GM19463 (cell line): ENCODE data around the gene SMCO4.

Experiments
- ATAC-seq: cut with Tn5 transposase; IDR thresholded peaks from one replicate; pipeline ENCODE4 v1.9.1; 2021; ENCODE audit warnings: mild to moderate bottlenecking, moderate library complexity; ENCODE audit not compliant: unreplicated experiment

SMCO4 gene

GRCh38 chr11:93510196-93510873 lies 32.9 kb downstream of the SMCO4 start:
- ATAC-seq: no peak

DNA sequence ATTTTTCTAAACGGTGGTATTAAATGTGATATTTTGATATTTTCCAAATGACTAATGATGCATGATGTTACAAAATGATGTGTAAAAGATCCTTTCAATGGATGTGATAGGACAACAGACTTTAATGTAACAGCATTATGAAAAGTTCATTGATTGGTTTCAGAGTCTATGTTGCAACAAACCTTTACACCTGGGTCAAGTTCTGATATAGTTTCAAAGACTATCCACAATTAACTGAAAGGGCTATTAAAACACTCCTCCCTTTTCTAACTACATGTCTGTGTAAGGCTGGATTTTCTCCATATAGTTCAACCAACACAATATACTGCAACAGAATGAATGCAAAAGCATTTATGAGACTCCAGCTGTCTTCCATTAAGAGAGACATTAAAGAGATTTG lies 35.7 kb downstream of the SMCO4 start:
- no peak for ATAC-seq

GRCh38 chr11:93505703-93506102 lies 37.5 kb downstream of the SMCO4 start:
- ATAC-seq: no peak

GRCh38 chr11:93504110-93505095 lies 38.8 kb downstream of the SMCO4 start:
- ATAC-seq: no peak

DNA sequence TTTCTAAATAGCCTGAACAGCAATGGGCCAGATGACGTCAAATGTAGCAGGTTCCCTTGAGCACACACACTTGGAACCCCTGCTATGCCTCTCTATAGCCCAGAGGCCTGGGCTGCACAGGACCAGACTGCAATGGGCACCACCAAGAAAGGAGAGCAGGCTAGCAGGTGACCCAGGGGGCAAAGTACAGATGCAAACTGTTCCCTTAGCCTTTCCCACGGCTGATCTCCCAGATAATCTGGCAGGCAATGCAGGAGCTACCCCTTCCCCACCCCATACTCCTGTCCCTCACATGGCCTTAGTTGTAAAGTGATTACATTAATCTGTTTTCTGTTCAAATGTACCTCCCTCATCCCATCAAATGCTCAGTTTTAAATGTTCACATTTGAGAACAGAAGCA lies 41.3 kb downstream of the SMCO4 start:
- no peak for ATAC-seq

GRCh38 chr11:93500759-93501158 lies 42.4 kb downstream of the SMCO4 start:
- ATAC-seq: no peak

DNA sequence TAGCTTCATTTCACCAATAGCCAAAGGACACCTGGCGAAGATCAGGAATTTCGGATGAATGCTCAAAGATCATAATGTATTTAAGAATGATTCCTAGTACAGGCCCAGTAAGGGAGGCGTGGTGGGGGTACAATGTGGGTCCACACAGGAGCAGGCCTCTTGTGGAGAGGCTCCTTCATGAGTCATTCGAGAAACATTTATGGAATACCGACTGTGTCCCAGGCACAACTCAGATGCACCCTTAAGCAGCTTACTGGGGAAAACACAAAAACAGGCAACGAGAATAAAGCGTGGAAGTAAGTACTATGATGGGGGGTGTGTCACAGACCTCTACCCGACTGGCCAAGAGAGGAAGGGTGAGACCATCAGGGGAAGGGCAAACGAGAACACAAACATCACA lies 44.5 kb downstream of the SMCO4 start:
- no peak for ATAC-seq

- no peak for ATAC-seq
Measured at GRCh38 chr11:93498161-93498560, 45.0 kb downstream of the SMCO4 start.

DNA sequence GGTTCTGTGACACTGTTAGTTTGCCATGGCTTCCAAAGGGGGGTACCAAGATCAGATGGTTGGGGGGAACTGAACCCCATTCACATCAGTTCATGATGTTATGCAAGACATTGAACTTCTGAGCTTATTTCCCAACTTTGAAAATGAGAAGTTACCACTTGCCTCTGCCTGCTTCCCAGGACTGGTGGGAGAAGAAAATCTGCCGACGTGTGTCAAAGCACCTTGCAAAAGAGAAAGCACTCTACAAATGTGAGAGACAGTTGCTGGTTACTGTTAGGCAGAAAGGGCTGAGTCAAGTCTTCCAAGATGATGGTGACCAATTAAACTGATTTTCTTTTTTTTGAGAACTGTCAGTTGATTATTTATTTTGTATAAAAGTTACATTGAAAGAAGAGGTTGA lies 45.6 kb downstream of the SMCO4 start:
- ATAC-seq: no peak

DNA sequence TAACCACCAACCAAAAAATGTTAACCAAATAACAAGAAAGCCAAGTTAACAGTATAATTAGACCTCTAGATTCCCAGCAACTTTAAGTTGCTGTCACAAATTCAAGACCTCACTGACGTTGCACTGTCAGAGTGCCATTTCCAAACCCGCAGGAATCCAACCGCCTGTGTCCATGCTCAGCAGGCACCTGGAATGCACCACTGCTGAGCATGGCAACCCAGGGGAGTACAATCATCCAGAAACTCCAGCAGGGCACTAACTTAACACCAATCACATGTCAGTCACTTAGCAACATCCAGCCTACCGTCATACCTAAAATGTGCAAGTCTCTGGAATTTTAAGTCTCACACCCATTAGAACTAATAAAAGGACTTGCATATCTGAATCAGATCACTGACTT lies 48.8 kb downstream of the SMCO4 start:
- ATAC-seq: no peak

- ATAC-seq: no peak
Measured at GRCh38 chr11:93493252-93493897, 49.8 kb downstream of the SMCO4 start.

DNA sequence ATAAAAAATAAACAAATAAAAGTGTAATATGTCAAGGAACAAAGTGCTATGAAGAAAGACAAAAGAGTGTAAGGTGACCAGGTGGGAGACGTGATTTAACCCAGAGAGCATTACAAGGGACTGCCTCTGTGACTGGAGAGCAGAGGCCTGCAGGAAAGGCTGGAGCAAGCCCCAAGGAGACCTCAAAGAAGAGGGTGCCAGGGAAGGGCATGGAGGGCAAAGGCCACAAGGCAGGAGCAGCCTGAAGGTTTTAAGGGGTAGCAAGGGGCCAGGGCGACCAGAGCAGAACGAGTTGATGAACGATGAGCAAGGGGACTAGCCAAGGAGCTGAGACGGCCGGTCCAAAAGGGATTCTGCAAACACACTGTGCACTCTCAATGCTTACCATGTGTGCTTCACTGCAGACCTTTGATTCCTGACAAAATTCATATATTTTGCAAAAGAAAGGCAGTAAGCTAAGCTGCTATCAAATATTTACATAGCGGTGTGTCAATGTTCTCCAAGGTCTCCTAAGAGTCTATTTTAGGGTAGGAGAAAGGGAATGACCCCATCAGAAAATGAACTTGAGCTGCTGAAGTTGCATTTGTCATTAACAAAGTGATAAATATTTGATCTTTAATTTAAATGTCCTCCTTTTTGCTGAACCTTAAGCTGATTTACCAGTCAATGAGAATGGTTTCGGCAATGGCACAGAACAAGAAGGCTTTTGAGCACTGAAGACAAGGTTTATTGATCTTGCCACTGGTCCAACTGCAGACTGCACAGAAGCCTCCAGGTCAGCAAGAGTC lies 50.5 kb downstream of the SMCO4 start:
- ATAC-seq: no peak

GRCh38 chr11:93491973-93492372 lies 51.2 kb downstream of the SMCO4 start:
- no peak for ATAC-seq

DNA sequence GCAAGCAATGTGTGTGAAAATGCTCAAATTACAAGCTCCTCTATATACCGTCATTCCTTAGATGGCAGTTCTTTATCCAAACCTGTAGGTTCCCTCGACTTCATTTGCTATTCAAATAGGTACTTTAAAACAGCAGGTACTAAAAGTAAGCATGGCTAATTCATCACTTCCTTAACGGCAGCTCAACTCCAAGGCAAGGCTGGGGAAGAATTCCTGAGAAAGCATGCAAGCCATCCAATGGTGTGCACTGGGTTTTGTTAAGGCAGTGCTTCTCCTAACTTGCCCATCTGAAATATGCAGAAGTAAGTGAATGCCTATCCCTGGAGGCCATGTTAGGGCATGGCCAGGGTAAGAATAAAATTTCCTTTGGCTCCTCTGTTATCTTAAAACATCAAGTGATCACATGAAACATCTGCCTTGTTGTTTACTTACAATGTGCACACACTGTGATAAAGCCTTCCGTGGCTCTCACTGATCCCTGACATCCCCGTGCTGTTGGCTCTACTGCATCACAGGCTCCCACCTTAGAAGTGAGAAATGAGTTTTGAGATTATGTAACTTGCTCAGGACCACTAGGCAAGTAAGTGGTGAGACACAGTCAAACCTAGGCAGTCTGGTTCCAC lies 52.1 kb downstream of the SMCO4 start:
- no peak for ATAC-seq

- no peak for ATAC-seq
Measured at GRCh38 chr11:93489841-93490240, 53.4 kb downstream of the SMCO4 start.

DNA sequence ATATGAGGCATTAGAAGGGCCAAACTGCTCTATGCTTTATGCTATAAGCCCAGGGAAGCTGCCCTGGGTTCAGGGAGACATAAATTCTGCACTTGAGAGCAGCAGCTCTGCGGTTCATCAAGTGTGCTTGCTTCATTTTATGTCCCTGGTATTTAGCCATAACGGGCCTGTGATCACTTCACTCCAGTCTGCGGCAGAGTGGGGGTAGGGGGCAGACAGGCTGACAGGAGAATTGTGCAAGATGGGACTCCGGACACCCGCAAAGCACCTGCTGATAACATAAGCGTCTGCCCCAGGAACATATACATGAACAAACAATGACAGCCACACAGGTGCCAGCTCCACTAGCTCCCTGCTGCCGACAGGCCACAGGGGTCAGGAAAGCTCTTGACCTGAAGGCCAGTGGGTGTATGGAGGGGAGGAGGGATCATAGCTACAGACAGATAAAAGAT lies 56.1 kb downstream of the SMCO4 start:
- ATAC-seq: no peak

GRCh38 chr11:93485983-93486382 lies 57.2 kb downstream of the SMCO4 start:
- ATAC-seq: no peak

DNA sequence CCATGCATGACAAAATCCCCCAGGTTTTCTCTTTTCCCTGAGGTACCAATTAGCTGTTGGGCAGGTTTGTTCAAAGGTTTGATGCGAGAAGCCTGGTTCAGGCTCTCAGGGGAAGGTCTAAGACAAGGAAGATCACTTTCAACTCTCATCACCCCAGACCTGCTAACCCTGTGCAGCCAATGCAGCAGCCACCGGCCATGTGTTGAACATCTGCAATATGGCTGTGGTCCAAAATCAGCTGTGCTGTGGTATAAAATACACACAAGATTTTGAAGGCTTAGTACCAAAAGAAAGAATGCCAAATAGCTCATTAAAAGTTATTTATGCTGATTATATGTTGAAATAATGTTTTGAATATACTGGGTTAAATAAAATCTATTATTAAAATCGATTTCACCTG lies 58.5 kb downstream of the SMCO4 start:
- ATAC-seq: no peak

- ATAC-seq: no peak
Measured at GRCh38 chr11:93482556-93482955, 60.6 kb downstream of the SMCO4 start.

DNA sequence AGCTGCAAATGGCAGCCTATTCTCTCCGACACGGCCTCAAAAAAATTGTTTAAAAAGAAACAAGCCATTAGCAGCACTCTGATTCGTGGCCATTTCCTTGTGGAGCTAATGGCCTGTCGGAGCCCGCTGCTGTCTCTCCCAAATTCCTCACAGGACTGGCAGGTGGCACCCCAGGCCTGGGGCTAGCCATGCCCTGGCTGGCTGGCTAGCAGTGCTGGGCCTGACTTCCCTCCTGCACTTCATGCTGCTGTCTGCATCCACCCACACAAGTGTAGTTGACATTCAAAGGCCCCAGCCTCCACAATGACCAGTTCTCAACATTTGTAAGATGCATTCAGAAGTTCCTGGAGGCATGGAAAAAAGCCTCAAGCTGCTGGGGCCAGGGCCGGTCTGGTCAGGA lies 61.5 kb downstream of the SMCO4 start:
- ATAC-seq: no peak
